GM18870 (cell line): ENCODE results near the gene EMC6.
"Not testable (repeated sequence)": the region's sequence is repeated elsewhere in the genome, so short reads cannot be mapped to it uniquely, and the experiment has no call there.

Source experiments
- ATAC-seq: cut with Tn5 transposase; IDR thresholded peaks from one replicate; pipeline ENCODE4 v1.9.1; 2021; ENCODE audit warnings: moderate library complexity; ENCODE audit not compliant: unreplicated experiment

EMC6 gene

DNA sequence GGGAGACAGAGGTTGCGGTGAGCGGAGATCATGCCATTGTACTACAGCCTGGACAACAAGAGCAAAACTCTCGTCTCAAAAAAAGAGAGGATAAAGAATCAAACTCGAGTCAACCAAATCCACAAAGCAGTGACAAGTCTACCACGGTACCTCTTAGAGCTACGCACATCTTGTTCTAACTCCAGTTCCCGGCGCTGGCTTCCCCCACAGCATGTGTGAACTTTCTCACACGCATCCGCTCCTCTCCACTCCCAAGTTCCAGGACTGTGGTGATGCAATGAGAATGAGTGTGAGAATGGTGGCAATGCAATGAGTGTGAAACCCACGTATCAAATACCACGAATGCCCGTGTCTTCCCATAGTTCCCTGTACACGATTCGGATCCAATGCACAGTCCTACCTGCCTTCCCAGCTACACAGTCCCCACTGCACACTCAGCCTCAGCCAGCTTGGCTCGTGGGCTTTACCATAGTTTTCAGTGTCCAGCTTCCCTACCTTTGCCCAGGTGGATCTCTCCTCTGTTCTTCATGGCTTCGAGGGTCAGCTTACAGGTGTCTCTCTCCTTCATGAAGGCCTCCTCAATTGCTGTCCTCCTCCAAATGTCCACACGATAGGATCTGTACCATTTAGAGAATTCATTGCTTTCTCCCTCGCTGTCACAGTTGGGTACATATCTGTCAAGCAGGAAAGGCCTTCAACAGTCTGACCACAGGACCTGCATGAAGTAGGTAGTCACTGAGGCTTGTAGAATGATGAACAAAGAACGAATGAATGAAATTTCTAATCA lies 36.5 kb downstream of the EMC6 start:
- no peak for ATAC-seq

- ATAC-seq = not testable (repeated sequence)
Observed at GRCh38 chr17:3705718-3705984, 37.0 kb downstream of the EMC6 start.

DNA sequence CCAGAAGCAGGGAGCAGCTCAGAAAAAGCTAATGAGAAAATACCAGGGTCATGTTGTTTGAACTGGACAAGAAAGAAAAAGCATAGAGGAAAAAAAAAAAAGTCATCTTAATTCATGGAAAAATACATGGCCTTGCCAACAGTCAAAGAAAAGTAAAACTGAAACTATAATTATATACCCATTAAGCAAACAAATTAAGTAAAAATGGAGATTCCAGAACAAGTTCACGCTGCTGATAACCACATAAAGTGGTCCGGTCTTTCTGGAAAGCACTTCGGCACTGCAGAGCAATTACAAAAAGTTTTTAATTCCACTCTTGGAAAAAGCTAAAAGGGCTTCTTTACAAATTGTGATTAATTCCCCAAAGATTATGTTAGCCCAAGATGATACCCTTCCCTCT lies 39.8 kb downstream of the EMC6 start:
- no peak for ATAC-seq

DNA sequence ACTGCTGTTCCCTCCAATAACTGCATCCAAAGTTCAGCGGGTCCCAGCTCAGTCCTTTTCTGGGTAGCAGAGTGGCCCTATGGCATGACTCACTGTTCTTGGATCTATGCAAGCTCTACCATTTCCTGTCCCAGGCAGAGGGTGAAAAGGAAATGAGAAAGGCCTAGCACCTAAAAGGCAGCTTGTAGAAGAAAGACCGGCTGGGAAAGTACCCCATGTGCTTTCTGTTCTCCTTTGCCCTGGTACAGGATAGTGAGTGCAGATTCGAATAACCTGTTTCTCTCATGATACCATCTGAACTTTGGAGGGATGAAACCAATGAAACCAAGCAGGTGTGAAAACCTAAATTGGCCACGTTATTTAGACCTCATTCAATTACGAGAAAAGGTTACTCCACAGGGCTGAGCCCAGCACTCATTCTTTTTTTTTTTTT lies 42.4 kb downstream of the EMC6 start:
- peak; percentile 93 for ATAC-seq

GRCh38 chr17:3712811-3713463 lies 44.3 kb downstream of the EMC6 start:
- ATAC-seq = no peak

- no peak for ATAC-seq
Observed at GRCh38 chr17:3715296-3715695, 46.7 kb downstream of the EMC6 start.

GRCh38 chr17:3718201-3718600 lies 49.6 kb downstream of the EMC6 start:
- ATAC-seq = no peak

DNA sequence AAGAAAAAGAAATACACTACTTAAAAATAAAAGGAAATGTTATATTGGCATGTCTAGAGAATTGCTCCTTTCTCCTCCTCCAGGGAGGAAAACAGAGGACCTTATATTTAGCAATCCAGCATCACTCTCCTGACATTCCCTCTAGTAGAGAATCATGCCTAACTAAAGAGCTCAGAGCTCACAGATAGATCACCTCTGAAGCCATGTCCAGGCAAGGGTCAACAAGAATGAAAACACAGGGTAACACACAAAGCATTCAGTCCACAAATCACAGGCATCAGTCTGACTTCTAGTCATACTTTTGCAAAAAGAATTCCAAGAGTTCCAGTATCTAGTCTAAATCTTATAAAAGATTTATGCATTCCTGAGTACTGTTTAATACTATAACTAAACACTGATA lies 50.7 kb downstream of the EMC6 start:
- no peak for ATAC-seq
